Measurements from ENCODE around the gene CKAP2L. TPM values are rescaled to one million over a fixed set of nuclear protein-coding genes. Genes with fewer than 3 reads are reported as not detected.

CKAP2L gene
- total RNA-seq, 1 donor = 0.21 TPM

DNA sequence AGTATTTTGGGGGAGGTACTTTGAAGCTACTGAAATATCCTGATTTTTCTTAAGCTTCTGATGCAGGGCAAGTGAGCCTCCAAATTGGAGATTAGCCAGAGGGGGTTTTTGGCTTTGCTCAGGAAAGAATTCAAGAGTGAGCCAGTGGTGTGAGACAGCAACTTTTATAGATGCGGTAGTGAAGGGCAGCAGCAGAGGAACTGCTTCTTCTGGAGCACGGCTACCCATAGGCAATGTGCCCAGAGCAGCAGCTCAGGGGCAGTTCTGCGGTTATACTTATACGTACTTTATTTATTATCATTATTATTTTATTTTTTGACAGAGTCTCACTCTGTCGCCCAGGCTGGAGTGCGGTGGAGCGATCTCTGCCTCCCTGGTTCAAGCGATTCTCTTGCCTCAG, 63.4 kb downstream of the CKAP2L start:
- no peak overlapping the region for H3K4me3 ChIP-seq (ENCODE audit: low read length)
- no peaks in the 10 kb centered on the region for H3K9me3 ChIP-seq (ENCODE audit: low read depth, low read length)
- no peaks in the 10 kb centered on the region for H3K27me3 ChIP-seq (ENCODE audit: insufficient read depth, low read length)
- peaks cover 54% of the 10 kb centered on the region for H3K4me1 ChIP-seq (ENCODE audit: insufficient read depth, low read length)

GRCh38 chr2:112699984-112700667, 64.3 kb downstream of the CKAP2L start:
- H3K4me1 ChIP-seq (ENCODE audit: insufficient read depth, low read length) = peaks cover 45% of the 10 kb centered on the region
- no peaks in the 10 kb centered on the region for H3K9me3 ChIP-seq (ENCODE audit: low read depth, low read length)
- H3K27me3 ChIP-seq (ENCODE audit: insufficient read depth, low read length) = no peaks in the 10 kb centered on the region
- no peak overlapping the region for H3K4me3 ChIP-seq (ENCODE audit: low read length)

DNA sequence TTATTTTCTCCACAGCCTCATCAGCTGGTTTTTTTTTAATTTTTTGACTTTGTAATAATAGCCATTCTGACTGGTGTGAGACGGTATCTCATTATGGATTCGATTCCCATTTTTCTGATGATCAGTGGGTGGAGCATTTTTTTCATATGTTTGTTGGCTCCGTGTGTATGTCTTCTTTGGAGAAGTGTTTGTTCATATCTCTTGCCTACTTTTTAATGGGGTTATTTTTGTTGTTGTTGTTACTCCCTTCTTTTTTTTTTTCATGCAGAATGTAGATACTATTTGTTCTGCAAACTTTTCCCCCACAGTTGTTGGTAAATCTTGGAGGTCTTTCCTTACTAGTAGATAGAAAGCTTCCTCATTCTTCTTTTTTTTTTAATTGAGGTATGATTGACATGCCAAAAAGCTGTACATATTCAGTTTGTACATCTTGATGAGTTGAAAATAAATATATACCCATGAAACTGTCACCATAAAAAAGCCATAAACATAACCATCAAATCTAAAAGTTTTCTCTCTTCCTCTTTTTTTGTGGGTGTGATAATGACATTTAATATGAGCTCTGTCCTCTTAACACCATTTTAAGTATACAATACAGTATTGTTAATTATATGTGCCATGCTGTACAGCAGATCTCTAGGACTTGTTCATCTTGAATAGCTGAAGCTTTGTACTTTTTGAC, 65.4 kb downstream of the CKAP2L start:
- Histone ChIP-seq H3K9me3 (ENCODE audit: low read depth, low read length) (no peaks in the 10 kb centered on the region), H3K4me3 (ENCODE audit: low read length) (no peak overlapping the region), H3K27me3 (ENCODE audit: insufficient read depth, low read length) (no peaks in the 10 kb centered on the region), H3K4me1 (ENCODE audit: insufficient read depth, low read length) (peaks cover 42% of the 10 kb centered on the region)

GRCh38 chr2:112694182-112694581, 70.2 kb downstream of the CKAP2L start:
- no peaks in the 10 kb centered on the region for H3K9me3 ChIP-seq (ENCODE audit: low read depth, low read length)
- H3K4me1 ChIP-seq (ENCODE audit: insufficient read depth, low read length) = peaks cover 47% of the 10 kb centered on the region
- no peaks in the 10 kb centered on the region for H3K27me3 ChIP-seq (ENCODE audit: insufficient read depth, low read length)
- no peak overlapping the region for H3K4me3 ChIP-seq (ENCODE audit: low read length)

GRCh38 chr2:112693596-112693995, 70.8 kb downstream of the CKAP2L start:
- no peaks in the 10 kb centered on the region for H3K27me3 ChIP-seq (ENCODE audit: insufficient read depth, low read length)

DNA sequence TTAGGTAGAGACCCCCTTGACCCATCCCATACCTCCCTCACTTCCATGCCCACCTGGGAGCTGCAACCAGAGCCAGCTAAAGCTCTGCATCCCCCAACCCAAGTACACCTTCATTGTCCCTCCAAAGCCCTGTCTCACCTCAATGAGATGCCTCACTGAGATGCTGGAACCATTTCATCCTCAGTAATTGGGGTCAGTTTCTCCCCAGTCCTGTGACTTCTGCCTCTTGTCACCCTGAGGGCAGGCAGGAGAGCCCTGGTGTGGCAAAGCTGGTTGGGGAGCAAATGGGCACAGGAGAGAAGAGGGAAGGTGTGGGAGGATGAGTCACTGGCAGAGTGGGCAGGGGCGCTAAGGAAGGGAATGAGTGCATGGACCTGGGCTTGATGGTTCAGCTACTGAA, 71.5 kb downstream of the CKAP2L start:
- Histone ChIP-seq H3K27me3 (ENCODE audit: insufficient read depth, low read length) (no peaks in the 10 kb centered on the region), H3K4me3 (ENCODE audit: low read length) (no peak overlapping the region), H3K9me3 (ENCODE audit: low read depth, low read length) (no peaks in the 10 kb centered on the region), H3K4me1 (ENCODE audit: insufficient read depth, low read length) (peaks cover 49% of the 10 kb centered on the region)

More at GRCh38 chr2:112693596-112693995, 70.8 kb downstream of the CKAP2L start:
- no peaks in the 10 kb centered on the region for H3K9me3 ChIP-seq (ENCODE audit: low read depth, low read length)
- H3K4me1 ChIP-seq (ENCODE audit: insufficient read depth, low read length) = peaks cover 48% of the 10 kb centered on the region
- H3K4me3 ChIP-seq (ENCODE audit: low read length) = no peak overlapping the region

DNA sequence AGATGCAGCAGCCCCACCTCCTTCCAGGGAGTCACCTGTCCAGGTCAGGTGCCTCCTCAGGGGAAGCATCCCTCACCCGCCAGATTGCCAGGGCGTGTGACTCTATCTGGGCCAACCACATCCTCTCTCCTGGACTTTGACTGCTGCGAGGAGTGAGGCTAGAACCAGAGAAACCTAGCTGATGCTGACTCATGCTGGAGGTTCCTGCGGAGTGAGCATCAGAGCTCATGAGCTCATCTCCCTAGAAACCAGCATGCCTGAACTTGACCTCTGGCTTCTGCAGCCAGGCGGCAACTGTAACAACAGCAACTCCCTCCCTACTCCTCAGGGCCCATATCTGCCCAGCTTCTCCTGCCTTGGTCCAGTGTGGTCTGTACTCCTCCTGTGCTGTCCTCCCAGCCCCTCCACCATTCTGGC, 71.9 kb downstream of the CKAP2L start:
- H3K9me3 ChIP-seq (ENCODE audit: low read depth, low read length) = no peaks in the 10 kb centered on the region
- H3K4me1 ChIP-seq (ENCODE audit: insufficient read depth, low read length) = peaks cover 49% of the 10 kb centered on the region
- no peaks in the 10 kb centered on the region for H3K27me3 ChIP-seq (ENCODE audit: insufficient read depth, low read length)
- H3K4me3 ChIP-seq (ENCODE audit: low read length) = no peak overlapping the region

DNA sequence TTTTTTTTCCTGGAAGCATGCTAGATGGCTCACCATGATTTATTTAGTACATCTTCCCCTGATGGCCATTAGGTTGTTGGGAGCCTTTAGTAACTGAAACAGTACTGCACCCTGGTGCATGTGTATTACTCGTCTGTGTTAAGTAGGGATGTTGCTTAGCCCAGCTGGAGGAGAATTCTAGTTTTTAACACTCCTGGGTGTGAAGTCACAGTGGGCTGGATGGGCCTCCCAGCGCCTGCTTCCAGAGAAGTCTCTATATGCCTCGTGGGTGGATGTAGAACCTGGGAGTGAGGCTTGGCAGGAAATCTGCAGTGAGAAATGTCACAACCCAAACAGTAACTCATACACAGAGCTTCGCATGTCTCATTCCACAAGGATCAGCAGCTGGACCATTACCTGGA, 72.5 kb downstream of the CKAP2L start:
- no peaks in the 10 kb centered on the region for H3K9me3 ChIP-seq (ENCODE audit: low read depth, low read length)
- H3K27me3 ChIP-seq (ENCODE audit: insufficient read depth, low read length) = no peaks in the 10 kb centered on the region
- no peak overlapping the region for H3K4me3 ChIP-seq (ENCODE audit: low read length)
- peaks cover 49% of the 10 kb centered on the region for H3K4me1 ChIP-seq (ENCODE audit: insufficient read depth, low read length)

GRCh38 chr2:112690853-112691401, 73.5 kb downstream of the CKAP2L start:
- no peak overlapping the region for H3K4me3 ChIP-seq (ENCODE audit: low read length)

DNA sequence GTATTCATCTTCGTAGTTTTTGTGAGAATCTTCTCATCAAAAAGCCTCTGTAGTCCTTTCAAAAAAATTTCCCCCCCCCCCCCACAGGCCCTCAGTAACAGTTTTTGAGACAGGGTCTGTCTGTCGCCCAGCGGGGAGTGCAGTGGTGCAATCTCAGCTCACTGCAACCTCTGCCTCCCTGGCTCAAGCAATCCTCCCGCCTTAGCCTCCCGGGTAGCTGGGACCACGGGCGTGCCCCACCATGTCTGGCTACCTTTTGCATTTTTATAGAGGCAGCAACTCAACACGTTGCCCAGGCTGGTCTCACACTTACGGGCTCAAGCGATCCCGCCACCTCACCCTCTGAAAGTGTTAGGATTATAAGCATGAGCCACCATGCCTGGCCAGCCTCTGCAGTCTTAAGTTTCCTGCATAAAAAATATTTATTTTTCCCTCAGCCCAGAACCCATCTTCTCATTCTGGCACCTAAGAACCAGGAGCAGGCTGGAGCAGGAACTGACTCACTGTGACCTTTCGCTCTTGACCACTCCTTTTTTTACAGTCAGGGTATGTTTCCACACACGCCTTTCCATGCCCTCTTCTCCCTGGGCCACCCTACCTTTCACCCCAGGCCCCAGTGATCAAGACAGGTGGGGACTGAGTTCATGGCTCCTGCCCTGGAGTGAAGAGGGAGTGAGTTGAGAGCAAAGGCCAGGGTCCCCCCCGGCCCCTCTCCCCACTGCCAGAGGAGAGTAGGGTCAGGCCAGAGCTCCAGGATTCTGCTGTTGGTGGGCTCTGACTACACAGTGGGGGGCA, 76.1 kb downstream of the CKAP2L start:
- no peaks in the 10 kb centered on the region for H3K9me3 ChIP-seq (ENCODE audit: low read depth, low read length)
- peaks cover 67% of the 10 kb centered on the region for H3K4me1 ChIP-seq (ENCODE audit: insufficient read depth, low read length)
- H3K4me3 ChIP-seq (ENCODE audit: low read length) = no peak overlapping the region
- H3K27me3 ChIP-seq (ENCODE audit: insufficient read depth, low read length) = no peaks in the 10 kb centered on the region

More at GRCh38 chr2:112690853-112691401, 73.5 kb downstream of the CKAP2L start:
- Histone ChIP-seq H3K4me1 (ENCODE audit: insufficient read depth, low read length) (peaks cover 57% of the 10 kb centered on the region), H3K9me3 (ENCODE audit: low read depth, low read length) (no peaks in the 10 kb centered on the region), H3K27me3 (ENCODE audit: insufficient read depth, low read length) (no peaks in the 10 kb centered on the region)

GRCh38 chr2:112687522-112687921, 76.9 kb downstream of the CKAP2L start:
- Histone ChIP-seq H3K4me3 (ENCODE audit: low read length) (no peak overlapping the region), H3K4me1 (ENCODE audit: insufficient read depth, low read length) (peaks cover 62% of the 10 kb centered on the region), H3K27me3 (ENCODE audit: insufficient read depth, low read length) (no peaks in the 10 kb centered on the region), H3K9me3 (ENCODE audit: low read depth, low read length) (no peaks in the 10 kb centered on the region)

Other genes starting within 250 kb of the CKAP2L start
- gene POLR1B, start 222.1 kb downstream of the CKAP2L start, total RNA-seq = 8.2 TPM
- gene CHCHD5, start 180.0 kb downstream of the CKAP2L start, total RNA-seq = 4.6 TPM
- gene SLC20A1, start 118.7 kb downstream of the CKAP2L start, total RNA-seq = 77.2 TPM
- gene NT5DC4, start 43.6 kb downstream of the CKAP2L start, total RNA-seq = not detected
- gene IL1A, start 19.9 kb upstream of the CKAP2L start, total RNA-seq = 23.4 TPM
- 3,994 TPM for gene IL1B, start 72.2 kb upstream of the CKAP2L start, total RNA-seq
- gene IL37, start 146.6 kb upstream of the CKAP2L start, total RNA-seq = not detected
- not detected for gene IL36G, start 213.4 kb upstream of the CKAP2L start, total RNA-seq
- gene IL36A, start 240.8 kb upstream of the CKAP2L start, total RNA-seq = not detected